G401 (cell line): Measurements from ENCODE around the gene MB21D2. TPM values are rescaled to one million over a fixed set of nuclear protein-coding genes. Genes with fewer than 3 reads are reported as not detected.

Experiments used
- DNase-seq: peaks from one replicate; pipeline ENCODE4 v3.0.0-alpha.2; 2015; ENCODE audit warnings: low spot score
- in situ Hi-C: cut with HindIII; loops from 2 replicates; pipeline ENCODE4 v1.10.0; 2016; ENCODE audit warnings: low sequenced_read_pairs, mixed read lengths
- total RNA-seq: library from RNA; depleted of rRNA; stranded (reverse); fragments of >200 nt; shearing (Covaris generic); gene quantifications from 2 replicates; pipeline ENCODE4 v1.2.3, GENCODE V29; 2014; rRNA removed

The MB21D2 gene
- total RNA-seq, 1 experiment from 2014 or later, result 0.71 TPM

GRCh38 chr3:192772240-192772894, 145.3 kb downstream of the MB21D2 start:
- peak; percentile 72 for DNase-seq
- in situ Hi-C loops, result no loop called here

- in situ Hi-C loops, result no loop called here
- DNase-seq, result no peak
Observed at GRCh38 chr3:192758654-192759053, 159.0 kb downstream of the MB21D2 start.

GRCh38 chr3:192751148-192751547, 166.5 kb downstream of the MB21D2 start:
- DNase-seq, result no peak
- in situ Hi-C loops, result no loop called here

- DNase-seq, result no peak
- in situ Hi-C loops, result no loop called here
Observed at GRCh38 chr3:192750201-192750600, 167.5 kb downstream of the MB21D2 start.

- DNase-seq, result no peak
- in situ Hi-C loops, result no loop called here
Observed at GRCh38 chr3:192747746-192748145, 169.9 kb downstream of the MB21D2 start.

GRCh38 chr3:192747145-192747544, 170.5 kb downstream of the MB21D2 start:
- in situ Hi-C loops, result no loop called here
- no peak for DNase-seq

Other genes starting within 250 kb of the MB21D2 start
- gene FGF12, start 190.3 kb downstream of the MB21D2 start, total RNA-seq, result not detected in 2 replicates